GM19372 (cell line): ENCODE data around the gene DDOST.
A peak's percentile ranks its signal among the peaks of the same experiment; 100 is the strongest.

Experiments
- ATAC-seq: cut with Tn5 transposase; IDR thresholded peaks from one replicate; pipeline ENCODE4 v1.9.1; 2021; ENCODE audit warnings: mild to moderate bottlenecking, low read depth, moderate library complexity; ENCODE audit not compliant: unreplicated experiment

Gene DDOST

GRCh38 chr1:20661207-20662109 lies at the start of gene DDOST:
TSS of gene DDOST (minus strand) at chr1:20661369. CDS start at chr1:20661350, 19 bp downstream.
- ATAC-seq, result peak; percentile 94

GRCh38 chr1:20710469-20711284 lies 49.5 kb upstream of the DDOST start:
- no peak for ATAC-seq

- ATAC-seq, result no peak
These were observed 48.7 kb upstream of the DDOST start for GRCh38 chr1:20709868-20710267.

GRCh38 chr1:20708891-20709290 lies 47.7 kb upstream of the DDOST start:
- ATAC-seq, result no peak

- no peak for ATAC-seq
These were observed 46.9 kb upstream of the DDOST start for GRCh38 chr1:20708057-20708456.

- ATAC-seq, result no peak
These were observed 45.7 kb upstream of the DDOST start for GRCh38 chr1:20706841-20707240.

GRCh38 chr1:20705203-20705755 lies 44.1 kb upstream of the DDOST start:
- ATAC-seq, result no peak

GRCh38 chr1:20704390-20705202 lies 43.4 kb upstream of the DDOST start:
- no peak for ATAC-seq

GRCh38 chr1:20703124-20703756 lies 42.1 kb upstream of the DDOST start:
- no peak for ATAC-seq

GRCh38 chr1:20702416-20702815 lies 41.2 kb upstream of the DDOST start:
- ATAC-seq, result no peak

- no peak for ATAC-seq
These were observed 40.7 kb upstream of the DDOST start for GRCh38 chr1:20701847-20702246.

- ATAC-seq, result no peak
These were observed 40.3 kb upstream of the DDOST start for GRCh38 chr1:20701446-20701845.

- ATAC-seq, result no peak
These were observed 39.6 kb upstream of the DDOST start for GRCh38 chr1:20700636-20701215.

- no peak for ATAC-seq
These were observed 38.4 kb upstream of the DDOST start for GRCh38 chr1:20699558-20699957.

- no peak for ATAC-seq
These were observed 37.2 kb upstream of the DDOST start for GRCh38 chr1:20698195-20698910.

GRCh38 chr1:20697563-20697962 lies 36.4 kb upstream of the DDOST start:
- ATAC-seq, result no peak

- no peak for ATAC-seq
These were observed 35.5 kb upstream of the DDOST start for GRCh38 chr1:20696397-20697333.

- no peak for ATAC-seq
These were observed 34.3 kb upstream of the DDOST start for GRCh38 chr1:20695515-20695914.
